Measurements from ENCODE around the gene KRT72.
"Not testable (repeated sequence)": the region's sequence is repeated elsewhere in the genome, so short reads cannot be mapped to it uniquely, and the experiment has no call there.

The KRT72 gene

GRCh38 chr12:52606096-52606495 is 4.8 kb upstream of the KRT72 start:
- no peak for DNase-seq

- DNase-seq: no peak
Measured at GRCh38 chr12:52605542-52605941, 4.3 kb upstream of the KRT72 start.

- DNase-seq: no peak
Measured at GRCh38 chr12:52604859-52605258, 3.6 kb upstream of the KRT72 start.

GRCh38 chr12:52603314-52603713 is 2.1 kb upstream of the KRT72 start:
- no peak for DNase-seq

- no peak for DNase-seq
Measured at GRCh38 chr12:52602552-52602951, 1.3 kb upstream of the KRT72 start.

- DNase-seq: no peak
Measured at GRCh38 chr12:52601671-52602070, 408 bp upstream of the KRT72 start.

- no peak for DNase-seq
Measured at GRCh38 chr12:52600475-52600874, 788 bp downstream of the KRT72 start.

- no peak for DNase-seq
Measured at GRCh38 chr12:52600071-52600470, 1.2 kb downstream of the KRT72 start.

GRCh38 chr12:52598966-52599365 is 2.3 kb downstream of the KRT72 start:
- DNase-seq: no peak

- not testable (repeated sequence) for DNase-seq
Measured at GRCh38 chr12:52594237-52594636, 7.0 kb downstream of the KRT72 start.

GRCh38 chr12:52591521-52591920 is 9.7 kb downstream of the KRT72 start:
- no peak for DNase-seq

GRCh38 chr12:52590021-52590420 is 11.2 kb downstream of the KRT72 start:
- DNase-seq: no peak

GRCh38 chr12:52587563-52587962 is 13.7 kb downstream of the KRT72 start:
- DNase-seq: no peak

GRCh38 chr12:52585946-52586345 is 15.3 kb downstream of the KRT72 start:
- DNase-seq: peak; percentile 16 to 35

- no peak for DNase-seq
Measured at GRCh38 chr12:52585066-52585465, 16.2 kb downstream of the KRT72 start.

- no peak for DNase-seq
Measured at GRCh38 chr12:52584156-52584682, 17.0 kb downstream of the KRT72 start.

- DNase-seq: peak; percentile 68 to 73
Measured at GRCh38 chr12:52582971-52583456, 18.2 kb downstream of the KRT72 start.

GRCh38 chr12:52582486-52582885 is 18.8 kb downstream of the KRT72 start:
- DNase-seq: no peak

- no peak for DNase-seq
Measured at GRCh38 chr12:52581481-52581880, 19.8 kb downstream of the KRT72 start.

- DNase-seq: no peak
Measured at GRCh38 chr12:52581066-52581465, 20.2 kb downstream of the KRT72 start.

GRCh38 chr12:52580496-52580895 is 20.8 kb downstream of the KRT72 start:
- DNase-seq: no peak

GRCh38 chr12:52579468-52580465 is 21.5 kb downstream of the KRT72 start:
- no peak for DNase-seq

GRCh38 chr12:52578469-52578868 is 22.8 kb downstream of the KRT72 start:
- DNase-seq: no peak

GRCh38 chr12:52577316-52577715 is 23.9 kb downstream of the KRT72 start:
- DNase-seq: no peak

Data from stimulated activated CD4-positive, alpha-beta T cell treated with anti-CD3 and anti-CD28 coated beads, Interleukin-2, amount 100 ng/mL, for 24 hours (primary cell).